IMR-90 (cell line): ENCODE measurements around the gene FUT2. TPM values are rescaled to one million over a fixed set of nuclear protein-coding genes. Genes with fewer than 3 reads are reported as not detected.

ENCODE experiments used
- ATAC-seq: fragments of 200-7000 bp; cut with Tn5 transposase; 2 replicates; pipeline ENCODE4 v1.9.1; 2020; ENCODE audit warnings: low read depth, mild to moderate bottlenecking, moderate library complexity
- BruUV-seq: library from RNA; stranded (reverse); fragments of 400-500 nt; replicated peaks from 2 replicates; lab custom pipeline; 2021; lab: Mats Ljungman, UMichigan
- CTCF ChIA-PET: fragments of 300-600 bp; formaldehyde crosslinking; extraction: SDS; loops from one replicate; lab custom pipeline; 2021; ENCODE audit warnings: antibody characterized with exemption; lab: Yijun Ruan, JAX
- POLR2A ChIA-PET: fragments of 300-600 bp; sonication (Branson Sonifier 250); formaldehyde crosslinking; loops from one replicate; lab custom pipeline; 2022; ENCODE audit warnings: antibody characterized with exemption; ENCODE audit not compliant: unreplicated experiment; lab: Charles Lee
- DNase-seq: peaks from one replicate; pipeline ENCODE4 v3.0.0; 2013
- H2AFZ ChIP-seq: replicated peaks from 2 replicates; pipeline ENCODE3; 2013; ENCODE audit warnings: low read length, mild to moderate bottlenecking; ENCODE audit not compliant: poor library complexity
- H2AK5ac ChIP-seq: 2 replicates; pipeline ENCODE4 v1.6.1; 2013; ENCODE audit warnings: low read depth, low read length, inconsistent platforms
- H2AK9ac ChIP-seq: replicated peaks from 2 replicates; pipeline ENCODE3; 2013; ENCODE audit warnings: mild to moderate bottlenecking, low read depth, low read length, moderate library complexity; ENCODE audit not compliant: poor library complexity
- H2BK120ac ChIP-seq: 2 replicates; pipeline ENCODE4 v1.6.1; 2013; ENCODE audit warnings: low read depth, low read length, inconsistent platforms
- H2BK15ac ChIP-seq: 3 replicates; pipeline ENCODE4 v1.6.1; 2013; ENCODE audit warnings: low read depth, low read length, inconsistent platforms
- H2BK20ac ChIP-seq: 2 replicates; pipeline ENCODE4 v1.6.1; 2013; ENCODE audit warnings: low read depth, mild to moderate bottlenecking, inconsistent platforms, low read length, moderate library complexity
- H2BK5ac ChIP-seq: 2 replicates; pipeline ENCODE4 v1.6.1; 2013; ENCODE audit warnings: mild to moderate bottlenecking, low read depth, low read length, inconsistent platforms; ENCODE audit not compliant: poor library complexity, severe bottlenecking
- H3K14ac ChIP-seq: replicated peaks from 2 replicates; pipeline ENCODE4 v1.6.1; 2013; ENCODE audit warnings: low read depth, low read length, inconsistent platforms
- H3K18ac ChIP-seq: 2 replicates; pipeline ENCODE4 v1.6.1; 2013; ENCODE audit warnings: low read depth, low read length, control low read depth
- H3K23ac ChIP-seq: 2 replicates; pipeline ENCODE4 v1.6.1; 2013; ENCODE audit warnings: low read depth, low read length, inconsistent platforms
- H3K27ac ChIP-seq: 2 replicates; pipeline ENCODE4 v1.5.1; 2013; ENCODE audit warnings: mild to moderate bottlenecking, control low read depth, low read length; ENCODE audit not compliant: insufficient read depth
- H3K27me3 ChIP-seq: 2 replicates; pipeline ENCODE4 v1.6.1; 2013; ENCODE audit warnings: low read length; ENCODE audit not compliant: control insufficient read depth, insufficient read depth
- H3K36me3 ChIP-seq: 2 replicates; pipeline ENCODE4 v1.6.1; 2013; ENCODE audit warnings: low read length, mixed read lengths; ENCODE audit not compliant: control insufficient read depth, insufficient read depth
- H3K4ac ChIP-seq: 2 replicates; pipeline ENCODE4 v1.6.1; 2013; ENCODE audit warnings: low read depth, low read length, inconsistent platforms
- H3K4me1 ChIP-seq: 2 replicates; pipeline ENCODE4 v1.6.1; 2013; ENCODE audit warnings: low read length, mixed read lengths; ENCODE audit not compliant: control insufficient read depth, insufficient read depth
- H3K4me2 ChIP-seq: 2 replicates; pipeline ENCODE4 v1.6.1; 2013; ENCODE audit warnings: low read depth, mild to moderate bottlenecking, control low read depth, low read length, moderate library complexity
- H3K4me3 ChIP-seq: 2 replicates; pipeline ENCODE4 v1.5.1; 2013; ENCODE audit warnings: low read depth, mild to moderate bottlenecking, control low read depth, low read length, moderate library complexity; ENCODE audit not compliant: insufficient read depth
- H3K56ac ChIP-seq: 2 replicates; pipeline ENCODE4 v1.6.1; 2013; ENCODE audit warnings: low read length, inconsistent platforms; ENCODE audit not compliant: insufficient read depth; ENCODE audit errors: extremely low read depth
- H3K79me1 ChIP-seq, 2 experiments: 2 replicates each; pipeline ENCODE4 v1.6.1; 2013; ENCODE audit warnings: low read length in 2 of 2, inconsistent platforms in 1 of 2, low read depth in 1 of 2
- H3K9ac ChIP-seq: 2 replicates; pipeline ENCODE4 v1.6.1; 2013; ENCODE audit warnings: low read depth, low read length, control low read depth
- H3K9me1 ChIP-seq: 2 replicates; pipeline ENCODE4 v1.6.1; 2013; ENCODE audit warnings: low read length, inconsistent platforms; ENCODE audit not compliant: insufficient read depth
- H3K9me3 ChIP-seq: 2 replicates; pipeline ENCODE4 v1.6.1; 2013; ENCODE audit warnings: low read length; ENCODE audit not compliant: control insufficient read depth, insufficient read depth
- H4K20me1 ChIP-seq: 2 replicates; pipeline ENCODE4 v1.6.1; 2013; ENCODE audit warnings: low read length, inconsistent platforms; ENCODE audit not compliant: insufficient read depth
- H4K5ac ChIP-seq: 2 replicates; pipeline ENCODE4 v1.6.1; 2013; ENCODE audit warnings: mild to moderate bottlenecking, low read depth, low read length, control low read depth
- H4K8ac ChIP-seq, 2 experiments: 2 replicates each; pipeline ENCODE4 v1.6.1; 2013; ENCODE audit warnings: low read depth in 2 of 2, low read length in 2 of 2, control low read depth in 1 of 2, inconsistent platforms in 1 of 2
- H4K91ac ChIP-seq: 2 replicates; pipeline ENCODE4 v1.6.1; 2013; ENCODE audit warnings: low read depth, low read length, inconsistent platforms; ENCODE audit not compliant: insufficient read depth
- BHLHE40 ChIP-seq: fragments of 150-350 bp; IDR thresholded peaks from 2 replicates; pipeline ENCODE4 v1.6.1; 2016; ENCODE audit warnings: mild to moderate bottlenecking, low read depth, low read length
- CEBPB ChIP-seq: IDR thresholded peaks from 2 replicates; pipeline ENCODE4 v1.6.1; 2012; ENCODE audit warnings: low read depth, low read length, improper control_type of control experiment
- CHD1 ChIP-seq: IDR thresholded peaks from 2 replicates; pipeline ENCODE4 v1.6.1; 2012; ENCODE audit warnings: low read depth, low read length, improper control_type of control experiment
- CTCF ChIP-seq: conservative IDR thresholded peaks from 2 replicates; pipeline ENCODE4 v1.5.1; 2012; ENCODE audit warnings: mild to moderate bottlenecking, low read depth, low read length, improper control_type of control experiment
- ELK1 ChIP-seq: fragments of 150-350 bp; IDR thresholded peaks from 2 replicates; pipeline ENCODE4 v1.6.1; 2016; ENCODE audit warnings: low read depth, mild to moderate bottlenecking, low read length, moderate library complexity, borderline replicate concordance
- FOS ChIP-seq: fragments of 150-350 bp; IDR thresholded peaks from 2 replicates; pipeline ENCODE4 v1.6.1; 2016; ENCODE audit warnings: low read depth, low read length
- MAFK ChIP-seq: IDR thresholded peaks from 2 replicates; pipeline ENCODE4 v1.6.1; 2012; ENCODE audit warnings: low read depth, low read length, improper control_type of control experiment
- MAZ ChIP-seq: IDR thresholded peaks from 2 replicates; pipeline ENCODE4 v1.6.1; 2012; ENCODE audit warnings: low read depth, mild to moderate bottlenecking, low read length, improper control_type of control experiment, moderate library complexity, borderline replicate concordance
- MXI1 ChIP-seq: IDR thresholded peaks from 2 replicates; pipeline ENCODE4 v1.6.1; 2012; ENCODE audit warnings: low read depth, mild to moderate bottlenecking, low read length, moderate library complexity, borderline replicate concordance
- NFE2L2 ChIP-seq: fragments of 150-350 bp; IDR thresholded peaks from 2 replicates; pipeline ENCODE4 v1.6.1; 2016; ENCODE audit warnings: low read depth, mild to moderate bottlenecking, low read length
- POLR2A ChIP-seq: IDR thresholded peaks from 2 replicates; pipeline ENCODE4 v1.6.1; 2012; ENCODE audit warnings: mild to moderate bottlenecking, low read depth, low read length
- RAD21 ChIP-seq: IDR thresholded peaks from 2 replicates; pipeline ENCODE4 v1.6.1; 2012; ENCODE audit warnings: low read length, improper control_type of control experiment
- RCOR1 ChIP-seq: IDR thresholded peaks from 2 replicates; pipeline ENCODE4 v1.6.1; 2012; ENCODE audit warnings: mild to moderate bottlenecking, low read length, improper control_type of control experiment; ENCODE audit not compliant: insufficient replicate concordance
- RFX5 ChIP-seq: IDR thresholded peaks from 2 replicates; pipeline ENCODE4 v1.8.0; 2012; ENCODE audit warnings: low read depth, mild to moderate bottlenecking, low read length, moderate library complexity
- SMC3 ChIP-seq: fragments of 150-350 bp; IDR thresholded peaks from 2 replicates; pipeline ENCODE4 v1.6.1; 2016; ENCODE audit warnings: low read depth, mild to moderate bottlenecking, antibody characterized with exemption, low read length, moderate library complexity
- USF2 ChIP-seq: fragments of 150-350 bp; IDR thresholded peaks from 2 replicates; pipeline ENCODE4 v1.6.1; 2017; ENCODE audit warnings: mild to moderate bottlenecking, antibody characterized with exemption, low read length, low read depth
- WGBS, 2 experiments: methylation state at CpG; one replicate each; pipeline versions ENCODE4 v1.1.5 to v1.1.7; 2013; ENCODE audit warnings: missing lambda C conversion rate in 2 of 2; ENCODE audit not compliant: insufficient read length in 1 of 2; ENCODE audit errors: extremely low coverage in 2 of 2; 5-methylcytosine and 5-hydroxymethylcytosine counted together
- dilution Hi-C: fragments of 300-500 bp; cut with HindIII; formaldehyde crosslinking; loops from one replicate; pipeline ENCODE4 v1.14.3; 2018; ENCODE audit warnings: low sequenced_read_pairs; ENCODE audit not compliant: unreplicated experiment
- in situ Hi-C: fragments of 300-500 bp; cut with MboI; formaldehyde crosslinking; loops from 3 replicates; pipeline ENCODE4 v1.14.3; 2019; ENCODE audit warnings: low sequenced_read_pairs, inconsistent platforms, mixed read lengths
- intact Hi-C: fragments of 100-400 bp; cut with micrococcal nuclease; formaldehyde crosslinking; loops from 2 replicates; pipeline ENCODE4 v1.10.0; 2022
- polyA plus RNA-seq, 3 experiments: library from polyadenylated mRNA; depleted of rRNA; stranded (reverse); fragments of >200 nt; gene quantifications; 2 replicates each; pipeline ENCODE4 v1.2.3, GENCODE V29; 2012; ENCODE audit warnings: low replicate concordance in 1 of 3
- total RNA-seq: library from RNA; depleted of rRNA; stranded (reverse); fragments of >200 nt; gene quantifications from 2 replicates; pipeline ENCODE4 v1.2.3, GENCODE V29; 2012

The FUT2 gene
- total and polyA plus RNA-seq, 2 of the 4 experiments (the other 2 are of a cell fraction), result not detected

GRCh38 chr19:48731452-48731851, 35.7 kb downstream of the FUT2 start:
- Histone ChIP-seq H3K36me3 (no peaks in the 10 kb centered on the region), H3K27me3 (peaks cover 14% of the 10 kb centered on the region), H3K9me3 (peaks cover 3% of the 10 kb centered on the region), H2BK5ac (no peak overlapping the region), H3K27ac (no peak overlapping the region), H4K91ac (no peak overlapping the region), H2BK120ac (no peak overlapping the region), H3K4ac (no peak overlapping the region), H3K18ac (no peak overlapping the region), H2AK5ac (no peak overlapping the region), H4K5ac (no peak overlapping the region), H3K9me1 (no peaks in the 10 kb centered on the region), H2BK20ac (no peak overlapping the region), H3K4me2 (no peak overlapping the region), H2AFZ (no peak overlapping the region), H3K14ac (no peak overlapping the region), H3K56ac (no peak overlapping the region), H2BK15ac (no peak overlapping the region), H4K8ac (no peak overlapping the region), H2AK9ac (no peak overlapping the region), H3K9ac (no peak overlapping the region), H3K4me1 (no peaks in the 10 kb centered on the region), H3K79me1 (no peaks in the 10 kb centered on the region), H3K23ac (no peak overlapping the region), H4K20me1 (no peaks in the 10 kb centered on the region), H3K4me3 (no peak overlapping the region)
- in situ Hi-C loops (no loop called here), intact Hi-C loops (no loop called here), dilution Hi-C loops (no loop called here)
- no peak for DNase-seq
- WGBS, 2 experiments, result 82% methylated on average over 3 of the region's 4 CpGs; no CpG with 5 or more reads in 1 of the 2 experiments
- BruUV-seq, result no TSS peak
- no peak for TF ChIP-seq MXI1
- TF ChIP-seq BHLHE40, result no peak
- no peak for TF ChIP-seq POLR2A
- no peak for TF ChIP-seq CEBPB
- TF ChIP-seq RFX5, result no peak
- no peak for TF ChIP-seq MAZ
- no peak for TF ChIP-seq RAD21
- TF ChIP-seq ELK1, result no peak
- TF ChIP-seq RCOR1, result no peak
- TF ChIP-seq CTCF, result no peak
- no peak for TF ChIP-seq MAFK
- no peak for TF ChIP-seq SMC3
- no peak for TF ChIP-seq CHD1
- TF ChIP-seq USF2, result no peak
- no peak for TF ChIP-seq NFE2L2
- TF ChIP-seq FOS, result no peak
- no peak for ATAC-seq
- POLR2A ChIA-PET, result no interaction called here
- CTCF ChIA-PET, result interaction anchor here (1.2 kb wide), 1 partner anchor 11 kb away, joined by 3 read pairs; no protein-coding TSS in a partner anchor
